Measurements from ENCODE around the gene GNAL. TPM values are rescaled to one million over a fixed set of nuclear protein-coding genes. Genes with fewer than 3 reads are reported as not detected.

The GNAL gene
- total RNA-seq, 4 donors from 2014 or later: 1.9 to 12.8 (median 7.0) TPM

DNA sequence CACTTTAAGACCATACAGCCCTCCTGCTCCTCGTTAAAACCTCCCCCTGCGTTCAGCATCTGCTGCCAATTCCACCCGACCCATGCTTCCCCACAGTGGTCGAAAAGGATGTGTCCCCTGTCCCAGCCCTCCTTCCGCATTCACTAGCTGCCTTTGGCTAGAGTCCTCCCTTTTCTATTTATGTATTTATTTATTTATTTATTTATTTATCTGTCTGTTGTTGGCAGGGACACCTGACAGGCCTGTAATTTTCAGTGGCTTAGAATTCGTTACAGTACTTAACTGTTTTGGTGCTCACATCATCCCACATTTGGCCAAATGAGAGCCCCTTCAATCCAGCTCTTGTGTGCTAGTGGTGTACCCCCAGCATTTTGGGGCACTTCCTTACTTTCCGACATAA is 50.8 kb downstream of the GNAL start:
- no peak for ATAC-seq (ENCODE audit: low FRiP score)
- DNase-seq (ENCODE audit: low spot score): no peak
- TF ChIP-seq, protein P1, sequence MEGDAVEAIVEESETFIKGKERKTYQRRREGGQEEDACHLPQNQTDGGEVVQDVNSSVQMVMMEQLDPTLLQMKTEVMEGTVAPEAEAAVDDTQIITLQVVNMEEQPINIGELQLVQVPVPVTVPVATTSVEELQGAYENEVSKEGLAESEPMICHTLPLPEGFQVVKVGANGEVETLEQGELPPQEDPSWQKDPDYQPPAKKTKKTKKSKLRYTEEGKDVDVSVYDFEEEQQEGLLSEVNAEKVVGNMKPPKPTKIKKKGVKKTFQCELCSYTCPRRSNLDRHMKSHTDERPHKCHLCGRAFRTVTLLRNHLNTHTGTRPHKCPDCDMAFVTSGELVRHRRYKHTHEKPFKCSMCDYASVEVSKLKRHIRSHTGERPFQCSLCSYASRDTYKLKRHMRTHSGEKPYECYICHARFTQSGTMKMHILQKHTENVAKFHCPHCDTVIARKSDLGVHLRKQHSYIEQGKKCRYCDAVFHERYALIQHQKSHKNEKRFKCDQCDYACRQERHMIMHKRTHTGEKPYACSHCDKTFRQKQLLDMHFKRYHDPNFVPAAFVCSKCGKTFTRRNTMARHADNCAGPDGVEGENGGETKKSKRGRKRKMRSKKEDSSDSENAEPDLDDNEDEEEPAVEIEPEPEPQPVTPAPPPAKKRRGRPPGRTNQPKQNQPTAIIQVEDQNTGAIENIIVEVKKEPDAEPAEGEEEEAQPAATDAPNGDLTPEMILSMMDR (IDR thresholded peaks at IDR 0.05): no peak

DNA sequence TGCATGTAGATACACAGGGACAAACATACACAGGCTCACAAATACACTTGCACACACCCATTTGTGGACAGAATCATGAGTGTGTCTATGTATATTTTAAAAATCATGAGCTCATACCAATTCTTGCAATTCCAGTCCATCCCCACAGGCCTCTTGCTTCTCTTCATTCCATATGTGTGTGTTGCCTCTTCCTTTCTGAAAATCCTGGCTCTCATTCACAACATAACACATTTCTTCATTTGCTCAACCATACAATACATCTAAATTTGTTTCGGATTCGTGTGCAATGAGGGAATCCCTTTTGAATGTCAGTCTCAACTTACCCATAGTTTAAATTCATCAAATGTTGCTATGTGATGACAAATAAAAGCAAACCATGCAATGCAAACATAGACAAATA is 51.4 kb downstream of the GNAL start:
- DNase-seq (ENCODE audit: low spot score): no peak
- TF ChIP-seq, protein P1 (IDR thresholded peaks at IDR 0.05): no peak
- no peak for ATAC-seq (ENCODE audit: low FRiP score)

DNA sequence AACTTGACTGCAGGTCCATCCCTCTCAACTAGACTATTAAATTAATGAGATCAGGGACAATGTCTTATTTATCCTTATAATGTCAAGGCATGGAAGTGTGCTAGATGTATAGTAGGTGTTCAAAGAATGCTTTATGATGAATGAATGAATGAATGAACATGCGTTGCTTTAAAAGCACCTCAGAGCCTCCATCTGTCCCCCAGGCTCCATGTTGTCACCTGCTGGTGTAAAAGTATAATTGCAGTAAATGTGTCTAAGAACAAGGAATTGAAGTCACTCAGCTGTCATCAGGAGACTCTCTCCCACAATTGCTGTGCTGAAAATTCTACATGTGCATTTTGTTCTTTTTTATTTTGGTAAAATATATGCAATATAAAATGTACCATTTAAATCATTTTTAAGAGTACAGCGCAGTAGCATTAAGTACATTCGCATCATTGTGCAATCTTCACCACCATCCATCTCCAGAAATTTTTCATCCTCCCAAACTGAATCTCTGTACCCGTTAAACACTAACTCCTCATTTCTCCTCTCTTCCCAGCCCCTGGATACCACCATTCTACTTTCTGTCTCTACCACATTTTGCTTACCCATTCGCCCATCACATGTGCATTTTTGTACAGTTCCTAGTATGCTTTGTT is 52.6 kb downstream of the GNAL start:
- DNase-seq (ENCODE audit: low spot score) (no peak), ATAC-seq (ENCODE audit: low FRiP score) (no peak)
- TF ChIP-seq, protein P1 (IDR thresholded peaks at IDR 0.05): no peak

DNA sequence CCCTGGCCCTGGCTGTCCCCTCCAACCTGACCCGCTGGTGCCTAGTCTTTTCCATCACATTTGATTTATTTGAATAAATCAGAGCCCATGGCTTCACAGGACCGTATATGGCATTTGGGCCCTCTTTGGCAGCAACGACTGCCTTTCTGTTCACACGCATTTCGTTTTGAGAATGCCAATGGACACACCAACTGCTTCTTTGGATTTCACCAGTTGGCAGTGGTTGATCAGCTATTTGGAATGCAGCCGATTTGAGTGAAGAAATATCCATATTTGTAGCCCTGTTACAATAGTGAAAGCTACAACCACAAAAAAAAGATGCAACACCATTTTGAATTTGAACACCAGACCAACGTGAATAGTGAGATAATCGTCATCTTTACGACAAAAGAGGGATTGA is 56.5 kb downstream of the GNAL start:
- no peak for ATAC-seq (ENCODE audit: low FRiP score)
- no peak for DNase-seq (ENCODE audit: low spot score)
- TF ChIP-seq, protein P1 (IDR thresholded peaks at IDR 0.05): no peak

DNA sequence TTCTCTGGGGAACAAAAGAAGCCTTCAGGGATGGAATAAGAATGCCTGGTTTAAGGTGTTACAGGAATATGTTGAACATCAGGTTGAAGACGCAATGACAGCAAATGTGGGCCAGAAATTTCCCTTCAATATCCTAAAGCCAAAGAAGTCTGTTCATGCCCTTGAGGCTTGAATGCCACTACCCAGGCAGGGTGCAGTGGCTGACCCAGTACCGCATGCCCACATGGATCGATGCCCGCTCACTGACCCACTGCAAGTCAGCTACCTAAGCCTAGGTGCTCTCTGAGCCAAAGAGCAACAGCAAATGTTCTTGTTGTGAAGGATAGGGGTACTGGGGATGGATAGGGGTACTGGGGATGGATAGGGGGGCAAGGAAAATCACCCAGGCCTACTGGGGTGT is 58.2 kb downstream of the GNAL start:
- ATAC-seq (ENCODE audit: low FRiP score) (no peak), DNase-seq (ENCODE audit: low spot score) (no peak)
- TF ChIP-seq, protein P1 (IDR thresholded peaks at IDR 0.05): no peak

DNA sequence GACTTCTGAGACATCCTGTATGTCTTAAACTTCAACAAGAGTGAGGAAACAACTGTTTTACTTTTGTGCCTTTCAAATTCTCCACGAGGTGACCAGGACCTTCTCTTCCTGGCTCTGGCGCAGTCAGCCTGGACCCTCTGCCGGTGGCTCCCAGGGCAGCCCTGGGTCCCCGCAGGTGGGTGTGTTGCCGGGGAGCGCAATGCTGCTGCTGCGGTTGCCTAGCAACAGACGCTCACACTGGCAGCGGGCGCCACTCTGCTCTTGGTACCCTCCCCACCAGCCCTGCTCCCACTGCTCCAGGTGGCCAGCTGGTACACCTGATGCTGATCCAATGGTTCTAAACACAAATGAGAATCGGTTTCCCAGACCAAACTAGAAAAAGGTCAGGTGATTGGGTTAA is 58.7 kb downstream of the GNAL start:
- no peak for ATAC-seq (ENCODE audit: low FRiP score)
- DNase-seq (ENCODE audit: low spot score): no peak
- TF ChIP-seq, protein P1 (IDR thresholded peaks at IDR 0.05): no peak

DNA sequence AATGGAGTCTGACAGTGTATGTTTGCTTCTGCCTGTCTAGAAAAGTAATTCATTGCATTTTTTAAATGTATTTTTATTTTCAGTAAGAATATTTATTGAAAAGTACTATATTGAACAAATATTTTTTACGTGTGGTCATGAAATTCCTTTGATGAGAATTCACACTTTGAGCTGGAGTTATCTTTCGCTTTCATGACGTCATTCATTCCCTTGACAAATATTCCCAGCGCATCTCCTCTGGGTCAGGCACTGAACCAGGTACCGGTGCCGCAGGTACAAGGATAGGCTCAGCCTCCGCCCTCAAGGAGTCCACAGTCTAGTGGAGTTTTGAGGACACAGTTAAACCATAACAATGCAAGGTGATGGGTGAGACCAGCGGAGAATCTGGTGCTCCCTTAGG is 60.2 kb downstream of the GNAL start:
- TF ChIP-seq, protein P1 (IDR thresholded peaks at IDR 0.05): no peak
- no peak for ATAC-seq (ENCODE audit: low FRiP score)
- no peak for DNase-seq (ENCODE audit: low spot score)

Data from omental fat pad (tissue), 4 donors.